SW480 (cell line): ENCODE measurements around the gene TPH2.

Experiments used
- DNase-seq: peaks from one replicate; pipeline ENCODE4 v3.0.0-alpha.2; 2016; ENCODE audit warnings: low spot score

TPH2 gene

GRCh38 chr12:71958993-71959578 is 20.4 kb downstream of the TPH2 start:
- DNase-seq, result no peak

GRCh38 chr12:71967211-71967610 is 28.6 kb downstream of the TPH2 start:
- DNase-seq, result no peak

GRCh38 chr12:71969330-71969729 is 30.7 kb downstream of the TPH2 start:
- no peak for DNase-seq

GRCh38 chr12:71970031-71970430 is 31.4 kb downstream of the TPH2 start:
- DNase-seq, result no peak

- DNase-seq, result no peak
Observed at GRCh38 chr12:71972441-71973074, 33.9 kb downstream of the TPH2 start.

- no peak for DNase-seq
Observed at GRCh38 chr12:71973687-71974086, 35.0 kb downstream of the TPH2 start.

- no peak for DNase-seq
Observed at GRCh38 chr12:71980538-71980937, 41.9 kb downstream of the TPH2 start.

- DNase-seq, result no peak
Observed at GRCh38 chr12:71981149-71981548, 42.5 kb downstream of the TPH2 start.

GRCh38 chr12:71994715-71995114 is 56.1 kb downstream of the TPH2 start:
- DNase-seq, result no peak

- DNase-seq, result peak; percentile 7
Observed at GRCh38 chr12:71999795-72000194, 61.1 kb downstream of the TPH2 start.

- DNase-seq, result no peak
Observed at GRCh38 chr12:72000969-72001648, 62.5 kb downstream of the TPH2 start.

- no peak for DNase-seq
Observed at GRCh38 chr12:72006766-72007165, 68.1 kb downstream of the TPH2 start.

- DNase-seq, result no peak
Observed at GRCh38 chr12:72010356-72010755, 71.7 kb downstream of the TPH2 start.

- no peak for DNase-seq
Observed at GRCh38 chr12:72011374-72011773, 72.7 kb downstream of the TPH2 start.

- DNase-seq, result no peak
Observed at GRCh38 chr12:72012874-72013273, 74.2 kb downstream of the TPH2 start.

- DNase-seq, result no peak
Observed at GRCh38 chr12:72015895-72016294, 77.2 kb downstream of the TPH2 start.

GRCh38 chr12:72017054-72017651 is 78.5 kb downstream of the TPH2 start:
- peak; percentile 67 for DNase-seq

- DNase-seq, result no peak
Observed at GRCh38 chr12:72018036-72018435, 79.4 kb downstream of the TPH2 start.

- DNase-seq, result no peak
Observed at GRCh38 chr12:72024613-72025012, 86.0 kb downstream of the TPH2 start.

GRCh38 chr12:72025524-72025923 is 86.9 kb downstream of the TPH2 start:
- DNase-seq, result peak; percentile 63

GRCh38 chr12:72028966-72029365 is 90.3 kb downstream of the TPH2 start:
- DNase-seq, result no peak

GRCh38 chr12:72030277-72030676 is 91.6 kb downstream of the TPH2 start:
- DNase-seq, result no peak

- DNase-seq, result no peak
Observed at GRCh38 chr12:72031066-72031465, 92.4 kb downstream of the TPH2 start.
